ENCODE data around the gene ANTXRL.

- TF ChIP-seq CTCF (conservative IDR thresholded peaks at IDR 0.05; ENCODE audit: low read length) (no peak), EZH2phosphoT487 (IDR thresholded peaks at IDR 0.05; ENCODE audit: borderline replicate concordance, low read depth, low read length) (no peak)
These were observed 40.9 kb downstream of the ANTXRL start for GRCh38 chr10:46327685-46328084.
